Stimulated activated CD8-positive, alpha-beta memory T cell treated with anti-CD3 and anti-CD28 coated beads, Interleukin-12 subunit alpha, Interleukin-12 subunit beta, amount 100 ng/mL, for 24 hours (primary cell): ENCODE results near the gene WFIKKN2.

Source experiments
- DNase-seq: peaks from one replicate; pipeline ENCODE4 v3.0.0-alpha.2; 2020; ENCODE audit errors: extremely low read depth

The WFIKKN2 gene

GRCh38 chr17:50808888-50809287 is 26.5 kb upstream of the WFIKKN2 start:
- DNase-seq: no peak

DNA sequence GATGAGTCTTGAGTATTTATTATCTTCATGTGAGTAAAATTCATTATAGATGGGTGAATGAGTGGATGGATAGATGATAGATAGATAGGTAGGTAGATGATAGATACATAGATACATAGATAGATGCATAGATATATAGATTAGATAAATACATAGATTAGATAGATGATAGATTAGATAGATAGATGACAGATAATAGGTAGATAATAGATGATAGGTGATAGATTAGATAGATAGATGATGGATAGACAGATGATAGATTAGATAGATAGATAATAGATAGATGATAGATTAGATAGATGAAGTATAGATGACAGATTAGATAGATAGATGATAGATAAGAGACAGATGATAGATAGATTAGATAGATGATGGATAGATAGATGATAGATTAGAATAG is 21.8 kb upstream of the WFIKKN2 start:
- DNase-seq: no peak

- DNase-seq: no peak
Observed at GRCh38 chr17:50815400-50815799, 20.0 kb upstream of the WFIKKN2 start.

- no peak for DNase-seq
Observed at GRCh38 chr17:50816271-50816670, 19.1 kb upstream of the WFIKKN2 start.

GRCh38 chr17:50816771-50817751 is 18.3 kb upstream of the WFIKKN2 start:
- peak; percentile 11 for DNase-seq

GRCh38 chr17:50817838-50818237 is 17.5 kb upstream of the WFIKKN2 start:
- DNase-seq: no peak

DNA sequence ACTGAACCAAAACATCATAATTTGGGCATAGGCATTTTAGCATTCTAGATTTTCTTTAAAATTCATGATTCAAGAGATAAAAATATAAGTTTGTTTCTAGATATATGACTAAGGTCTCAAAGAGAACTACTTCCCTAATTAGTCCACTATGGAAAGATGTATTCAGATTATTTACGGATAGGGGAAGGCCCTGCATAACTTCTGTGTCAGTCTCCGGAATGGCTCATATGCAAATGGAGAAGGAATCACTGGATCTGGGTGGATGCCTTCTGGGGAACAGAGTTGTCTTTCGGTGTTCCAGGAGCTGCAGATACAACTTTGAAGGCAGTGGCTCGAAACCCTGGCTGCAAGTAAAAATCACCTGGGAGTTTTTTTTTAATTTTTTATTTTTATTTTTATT is 17.1 kb upstream of the WFIKKN2 start:
- no peak for DNase-seq

DNA sequence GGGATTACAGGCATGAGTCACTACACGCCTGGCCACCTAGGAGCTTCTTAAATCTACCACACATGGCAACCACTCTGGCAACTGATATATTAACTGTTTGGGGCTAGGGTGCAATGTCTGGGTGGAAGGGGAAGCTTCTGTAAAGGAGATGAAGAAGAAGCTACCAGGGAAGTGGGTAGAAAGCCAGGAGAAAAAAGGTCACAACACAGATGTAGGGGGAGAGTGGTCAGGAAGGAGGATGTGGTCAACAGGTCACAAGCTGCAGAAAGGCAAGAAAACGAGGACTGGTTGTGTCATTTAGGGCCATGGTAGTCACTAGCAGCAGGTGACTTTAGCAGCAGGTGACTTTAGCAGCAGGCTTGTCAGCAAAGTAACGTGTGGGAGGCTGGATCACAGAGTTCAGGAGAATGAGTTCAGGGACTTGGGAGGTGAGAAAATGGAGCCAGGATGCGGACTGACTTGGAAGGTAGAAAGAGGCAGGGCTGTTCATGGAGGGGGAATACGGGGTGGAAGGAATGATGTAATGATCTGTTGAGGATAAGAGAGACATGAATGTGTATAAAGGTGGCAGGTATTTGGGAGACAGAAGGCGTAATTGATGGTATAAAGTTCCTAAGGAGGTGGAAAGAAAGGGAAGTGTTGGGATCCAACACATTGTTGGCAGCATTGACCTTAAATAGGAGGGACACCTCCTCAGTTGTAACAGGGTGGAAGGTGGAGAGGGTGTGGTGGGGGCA is 16.3 kb upstream of the WFIKKN2 start:
- no peak for DNase-seq

- no peak for DNase-seq
Observed at GRCh38 chr17:50820651-50821050, 14.7 kb upstream of the WFIKKN2 start.

DNA sequence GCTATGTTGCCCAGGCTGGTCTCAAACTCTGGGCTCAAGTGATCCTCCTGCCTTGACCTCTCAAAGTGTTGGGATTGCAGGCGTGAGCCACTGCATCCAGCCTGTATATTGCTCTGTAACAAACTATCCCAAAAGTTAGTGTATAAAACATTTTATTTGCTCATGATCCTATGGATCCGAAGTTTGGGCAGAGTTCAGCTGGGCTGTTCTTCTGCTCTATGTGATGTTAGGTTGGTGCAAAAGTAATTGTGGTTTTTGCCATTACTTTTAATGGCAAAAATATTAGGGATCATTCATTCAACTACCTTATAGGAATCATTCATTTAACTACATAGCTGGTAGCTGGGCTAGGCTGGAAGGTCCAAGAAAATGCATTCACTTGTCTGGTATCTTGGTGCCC is 12.8 kb upstream of the WFIKKN2 start:
- no peak for DNase-seq

- DNase-seq: no peak
Observed at GRCh38 chr17:50824429-50824828, 11.0 kb upstream of the WFIKKN2 start.

GRCh38 chr17:50825188-50825587 is 10.2 kb upstream of the WFIKKN2 start:
- no peak for DNase-seq

GRCh38 chr17:50828508-50829170 is 6.7 kb upstream of the WFIKKN2 start:
- DNase-seq: no peak

DNA sequence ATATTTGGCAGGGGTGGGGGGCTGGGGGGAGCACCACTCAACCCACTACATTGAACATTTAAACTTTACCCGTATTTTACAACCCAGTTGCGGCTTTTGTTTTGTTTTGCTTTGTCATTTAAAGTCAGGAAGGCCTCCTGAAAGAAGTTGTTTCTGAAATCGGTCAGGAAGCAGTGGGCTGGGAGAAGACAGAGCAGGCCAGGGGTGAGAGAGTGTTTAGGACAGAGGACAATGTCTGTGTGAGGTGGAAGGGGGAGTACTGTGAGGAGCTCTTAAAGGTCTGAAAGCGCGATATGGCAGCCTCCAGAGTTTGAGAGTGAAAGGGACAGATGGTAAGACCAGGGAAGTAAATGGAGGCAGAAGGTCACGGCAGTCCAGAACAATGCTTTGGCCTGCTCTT is 6.1 kb upstream of the WFIKKN2 start:
- DNase-seq: no peak

GRCh38 chr17:50830352-50830751 is 5.0 kb upstream of the WFIKKN2 start:
- DNase-seq: no peak

- no peak for DNase-seq
Observed at GRCh38 chr17:50830994-50831393, 4.4 kb upstream of the WFIKKN2 start.

DNA sequence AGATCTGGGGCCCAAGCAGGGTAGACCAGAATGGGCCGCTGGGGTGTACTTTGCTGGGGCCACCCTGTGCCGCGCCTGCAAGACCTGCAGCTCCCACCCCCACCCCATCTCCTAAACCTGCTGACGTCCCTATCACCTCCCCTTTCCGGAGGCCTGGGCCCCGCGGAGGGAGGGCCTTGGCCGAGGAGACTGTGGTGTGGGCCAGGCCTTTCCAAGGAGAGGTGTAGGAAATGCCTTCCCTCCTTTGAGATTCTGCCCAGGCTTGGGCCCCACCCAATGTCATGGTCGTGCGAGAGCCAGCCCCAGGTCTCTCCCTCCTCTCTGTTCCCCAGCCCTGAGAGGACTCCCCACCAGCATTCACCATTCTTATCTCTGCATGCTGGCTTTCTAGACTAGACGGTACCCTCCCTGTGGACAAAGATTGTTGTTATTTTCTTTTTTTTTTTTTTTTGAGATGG is 3.9 kb upstream of the WFIKKN2 start:
- DNase-seq: no peak

DNA sequence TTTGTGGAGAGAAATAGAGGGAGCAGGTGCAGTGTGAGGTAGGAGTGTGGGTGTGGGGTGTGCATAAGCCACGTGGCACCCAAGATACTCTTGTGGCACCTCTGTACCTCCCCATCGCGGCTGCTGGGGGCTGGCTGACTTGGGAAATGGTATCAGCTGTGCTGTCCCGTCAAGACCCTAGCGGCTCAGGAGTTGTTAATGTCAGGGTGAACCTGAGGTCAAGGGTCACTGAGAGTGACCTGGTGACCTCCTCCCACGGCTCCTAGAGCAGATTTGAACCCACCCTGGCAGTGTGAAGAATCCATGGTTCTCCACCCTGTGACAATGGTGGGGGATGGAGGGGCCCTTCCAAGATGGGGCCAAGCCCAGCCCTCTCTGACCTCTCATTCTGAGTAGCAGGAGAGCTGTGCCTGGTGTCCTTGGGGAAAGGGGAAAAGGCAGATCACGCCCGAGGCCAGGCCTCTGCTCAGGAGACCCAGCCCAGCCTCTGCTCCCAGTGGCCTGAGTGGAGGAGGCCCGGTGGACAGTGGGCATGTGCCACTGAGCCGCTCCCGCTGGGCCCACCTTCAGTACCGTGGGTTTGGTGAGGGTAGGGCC is 3.0 kb upstream of the WFIKKN2 start:
- no peak for DNase-seq

- DNase-seq: no peak
Observed at GRCh38 chr17:50832864-50833381, 2.5 kb upstream of the WFIKKN2 start.

GRCh38 chr17:50833510-50834428 is 1.6 kb upstream of the WFIKKN2 start:
- no peak for DNase-seq
